HepG2 (cell line): ENCODE measurements around the gene DLG2. TPM values are rescaled to one million over a fixed set of nuclear protein-coding genes. Genes with fewer than 3 reads are reported as not detected.

Source experiments
- ATAC-seq: fragments of 200-7000 bp; cut with Tn5 transposase; 3 replicates; pipeline ENCODE4 v1.9.1; 2020; ENCODE audit warnings: mild to moderate bottlenecking, moderate library complexity
- BruUV-seq: library from RNA; stranded (reverse); fragments of 400-500 nt; replicated peaks from 2 replicates; lab custom pipeline; 2021; lab: Mats Ljungman, UMichigan
- CTCF ChIA-PET: fragments of 300-600 bp; formaldehyde crosslinking; extraction: SDS; loops from one replicate; lab custom pipeline; 2021; ENCODE audit warnings: low total read pairs, inconsistent platforms, low intra/inter-chr PET ratio; lab: Yijun Ruan, JAX
- POLR2A ChIA-PET: fragments of 350-600 bp; sonication (Branson Sonifier 250); formaldehyde crosslinking; loops from one replicate; lab custom pipeline; 2020; ENCODE audit warnings: antibody characterized with exemption, inconsistent platforms; lab: Yijun Ruan, JAX
- DNase-seq: peaks from one replicate; pipeline ENCODE4 v3.0.0-alpha.2; 2015; ENCODE audit warnings: low spot score
- FAIRE-seq: peaks from 3 replicates; lab custom pipeline; 2011; peaks lifted over from hg19 to GRCh38; lab: Jason Lieb, UNC
- H2AFZ ChIP-seq: one replicate; pipeline ENCODE4 v1.6.1; 2011; ENCODE audit warnings: low read length, inconsistent platforms
- H3K27ac ChIP-seq: fragments of 300-600 bp; 3 replicates; pipeline ENCODE4 v1.8.0; 2011; ENCODE audit warnings: mixed run types, mild to moderate bottlenecking, mixed read lengths, low read length, inconsistent platforms; ENCODE audit not compliant: insufficient read depth; ENCODE audit errors: extremely low read length
- H3K27me3 ChIP-seq, 2 experiments: fragments of 200-600 bp in 1 of 2; 2 replicates in 1 of 2; 3 replicates in 1 of 2; pipeline versions ENCODE4 v1.6.0 to v1.8.0; 2011; ENCODE audit warnings: low read length in 2 of 2, mild to moderate bottlenecking in 2 of 2, moderate library complexity in 2 of 2, inconsistent platforms in 1 of 2; ENCODE audit not compliant: insufficient read depth in 2 of 2, control insufficient read depth in 1 of 2
- H3K36me3 ChIP-seq, 2 experiments: fragments of 200-600 bp in 1 of 2; replicated peaks in 1 of 2; 2 replicates in 1 of 2; 3 replicates in 1 of 2; pipeline versions ENCODE4 v1.5.1 to v1.8.0; 2011; ENCODE audit warnings: low read length in 2 of 2, inconsistent platforms in 1 of 2; ENCODE audit not compliant: insufficient read depth in 2 of 2, control insufficient read depth in 1 of 2
- H3K4me1 ChIP-seq: 2 replicates; pipeline ENCODE4 v1.5.1; 2012; ENCODE audit warnings: low read length, inconsistent platforms; ENCODE audit not compliant: insufficient read depth
- H3K4me2 ChIP-seq: 2 replicates; pipeline ENCODE4 v1.6.0; 2011; ENCODE audit warnings: low read depth, low read length, inconsistent platforms
- H3K4me3 ChIP-seq, 3 experiments: fragments of 200-600 bp in 1 of 3; sonication (generic), shearing (Covaris generic) in 1 of 3; replicated peaks in 1 of 3; 2 replicates each; pipeline ENCODE4 v1.5.1; 2011 to 2016; ENCODE audit warnings: low read length in 3 of 3, inconsistent platforms in 2 of 3, low read depth in 2 of 3, mild to moderate bottlenecking in 2 of 3, control low read depth in 1 of 3, mixed read lengths in 1 of 3; ENCODE audit not compliant: insufficient read depth in 1 of 3
- H3K79me2 ChIP-seq: one replicate; pipeline ENCODE4 v1.6.1; 2011; ENCODE audit warnings: low read length, inconsistent platforms; ENCODE audit not compliant: insufficient read depth
- H3K9ac ChIP-seq: 2 replicates; pipeline ENCODE4 v1.6.0; 2011; ENCODE audit warnings: mild to moderate bottlenecking, low read depth, low read length, inconsistent platforms; ENCODE audit not compliant: insufficient read depth
- H3K9me3 ChIP-seq: 2 replicates; pipeline ENCODE4 v1.5.1; 2012; ENCODE audit warnings: mild to moderate bottlenecking, low read length
- H4K20me1 ChIP-seq: 2 replicates; pipeline ENCODE4 v1.6.0; 2011; ENCODE audit warnings: inconsistent platforms, mild to moderate bottlenecking, low read length, moderate library complexity; ENCODE audit not compliant: insufficient read depth
- ATAD3A ChIP-seq: sonication (generic); formaldehyde crosslinking; IDR thresholded peaks from 2 replicates; pipeline ENCODE4 v1.4.0; 2020; ENCODE audit warnings: missing genetic modification reagents
- NAIF1 ChIP-seq: sonication (generic); formaldehyde crosslinking; IDR thresholded peaks from 2 replicates; pipeline ENCODE4 v1.5.0; 2020; ENCODE audit warnings: mild to moderate bottlenecking, missing genetic modification reagents, borderline replicate concordance
- NFYB ChIP-seq: sonication (generic); formaldehyde crosslinking; IDR thresholded peaks from 2 replicates; pipeline ENCODE4 v1.4.0; 2020; ENCODE audit warnings: missing genetic modification reagents
- RFX5 ChIP-seq: IDR thresholded peaks from 2 replicates; pipeline ENCODE4 v1.6.1; 2011; ENCODE audit warnings: low read depth, low read length, improper control_type of control experiment
- SOX5 ChIP-seq: IDR thresholded peaks from 2 replicates; pipeline ENCODE4 v1.6.1; 2016; ENCODE audit warnings: borderline replicate concordance
- ZNF335 ChIP-seq: sonication (generic); formaldehyde crosslinking; IDR thresholded peaks from 2 replicates; pipeline ENCODE4 v1.4.0; 2020; ENCODE audit warnings: missing genetic modification reagents
- ZNF337 ChIP-seq: sonication (generic); formaldehyde crosslinking; IDR thresholded peaks from 2 replicates; pipeline ENCODE4 v1.5.1; 2020; ENCODE audit warnings: missing genetic modification reagents, low read depth, mild to moderate bottlenecking, borderline replicate concordance
- ZNF660 ChIP-seq: sonication (generic); formaldehyde crosslinking; IDR thresholded peaks from 2 replicates; pipeline ENCODE4 v1.5.1; 2020; ENCODE audit warnings: mild to moderate bottlenecking, low read depth, missing genetic modification reagents, borderline replicate concordance
- ZNF850 ChIP-seq: sonication (generic); formaldehyde crosslinking; conservative IDR thresholded peaks from 2 replicates; pipeline ENCODE4 v1.9.0; 2021; ENCODE audit warnings: mild to moderate bottlenecking, missing genetic modification reagents
- WGBS: methylation state at CpG from one replicate; pipeline ENCODE4 v1.1.6; 2017; ENCODE audit warnings: low lambda C conversion rate; 5-methylcytosine and 5-hydroxymethylcytosine counted together
- in situ Hi-C: cut with HindIII; loops from 2 replicates; pipeline ENCODE4 v1.10.0; 2017; ENCODE audit warnings: low pct_unique_long_range_greater_than_20kb; ENCODE audit not compliant: extremely low pct_ligation_motif_present
- intact Hi-C: fragments of 100-400 bp; cut with micrococcal nuclease; formaldehyde crosslinking; loops from one replicate; pipeline ENCODE4 v1.10.0; 2022; ENCODE audit not compliant: unreplicated experiment
- polyA plus RNA-seq, 8 experiments: library from polyadenylated mRNA; depleted of rRNA in 3 of 8; stranded (reverse) in 7 of 8; unstranded in 1 of 8; fragments of >200 nt; fragmentation: Illumina TruSeq in 4 of 8; extraction: Trizol in 4 of 8; gene quantifications; 2 replicates each; pipeline versions ENCODE4 v1.2.1 to v1.2.3, GENCODE V29; 2011 to 2016; ENCODE audit warnings: low read depth in 4 of 8, missing spikeins in 1 of 8, mixed read lengths in 1 of 8; ENCODE audit not compliant: insufficient read depth in 1 of 8
- total RNA-seq, 5 experiments: library from RNA; depleted of rRNA; stranded (reverse); fragments of >200 nt; fragmentation: Illumina TruSeq; extraction: Trizol; gene quantifications; 2 replicates each; pipeline ENCODE4 v1.2.3, GENCODE V29; 2016; ENCODE audit warnings: low read depth in 1 of 5
- TF ChIP-seq, protein P1 (sequence below): sonication (generic); formaldehyde crosslinking; IDR thresholded peaks from 2 replicates; pipeline ENCODE4 v1.4.0; 2020; ENCODE audit warnings: missing genetic modification reagents

Gene DLG2
- total and polyA plus RNA-seq, 2 of the 13 experiments (the other 11 are each of a cell fraction or from before 2014, with no cell fraction given) = 0.46 to 1.0 TPM

DNA sequence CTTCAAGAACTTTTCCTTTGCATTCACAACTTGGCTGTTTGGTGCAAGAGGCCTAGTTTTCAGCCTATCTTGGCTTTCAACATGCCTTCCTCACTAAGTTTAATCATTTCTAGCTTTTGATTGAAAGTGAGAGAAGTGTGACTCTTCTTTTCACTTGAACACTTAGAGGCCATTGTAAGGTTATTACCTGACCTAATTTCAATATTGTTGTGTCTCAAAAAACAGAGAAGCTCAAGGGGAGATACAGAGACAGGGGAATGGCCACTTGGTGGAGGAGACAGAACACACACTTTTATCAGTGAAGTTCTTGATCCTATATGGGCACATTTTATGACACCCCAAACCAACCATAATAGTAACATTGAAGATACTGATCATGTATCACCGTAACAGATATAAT is 532.3 kb downstream of the DLG2 start (continued):
- no peak for TF ChIP-seq NAIF1 (CRISPR knock-in tag)
- no peak for TF ChIP-seq NFYB (CRISPR knock-in tag)
- TF ChIP-seq ZNF660 = no peak

DNA sequence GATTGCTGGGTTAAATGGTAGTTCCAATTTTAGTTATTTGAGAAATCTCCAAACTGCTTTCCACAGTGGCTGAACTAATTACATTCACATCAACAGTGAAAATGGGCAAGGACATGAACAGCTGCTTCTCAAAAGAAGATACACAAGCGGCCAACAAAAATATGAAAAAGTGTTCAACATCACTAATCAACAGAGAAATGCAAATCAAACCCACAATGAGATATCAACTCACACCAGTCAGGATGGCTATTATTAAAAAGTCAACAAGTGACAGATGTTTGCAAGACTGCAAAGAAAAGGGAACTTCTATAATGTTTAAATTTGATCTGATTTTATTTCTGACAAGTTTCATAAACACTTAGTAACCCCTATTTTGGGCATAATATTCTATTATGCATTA is 537.5 kb downstream of the DLG2 start:
- no peak overlapping the region for H3K4me3 ChIP-seq
- no peak overlapping the region for H3K9ac ChIP-seq
- no peak for TF ChIP-seq ZNF337 (CRISPR knock-in tag)
- no peaks in the 10 kb centered on the region for H3K36me3 ChIP-seq
- H3K9me3 ChIP-seq = 0 out of 2 replicates have a peak, but pooled peaks cover 4% of the 10 kb centered on the region
- intact Hi-C loops = no loop called here
- CTCF ChIA-PET = no interaction called here
- in situ Hi-C loops = no loop called here
- H4K20me1 ChIP-seq = no peaks in the 10 kb centered on the region
- no TSS peak for BruUV-seq
- H3K4me1 ChIP-seq = no peaks in the 10 kb centered on the region
- WGBS = 0% methylated on average over 1 of the region's 1 CpG
- FAIRE-seq = no peak
- no peaks in the 10 kb centered on the region for H3K27me3 ChIP-seq
- DNase-seq = no peak
- H3K79me2 ChIP-seq = no peaks in the 10 kb centered on the region
- POLR2A ChIA-PET = no interaction called here
- no peak for ATAC-seq
- H2AFZ ChIP-seq = no peak overlapping the region
- no peak overlapping the region for H3K4me2 ChIP-seq
- H3K27ac ChIP-seq = no peak overlapping the region

DNA sequence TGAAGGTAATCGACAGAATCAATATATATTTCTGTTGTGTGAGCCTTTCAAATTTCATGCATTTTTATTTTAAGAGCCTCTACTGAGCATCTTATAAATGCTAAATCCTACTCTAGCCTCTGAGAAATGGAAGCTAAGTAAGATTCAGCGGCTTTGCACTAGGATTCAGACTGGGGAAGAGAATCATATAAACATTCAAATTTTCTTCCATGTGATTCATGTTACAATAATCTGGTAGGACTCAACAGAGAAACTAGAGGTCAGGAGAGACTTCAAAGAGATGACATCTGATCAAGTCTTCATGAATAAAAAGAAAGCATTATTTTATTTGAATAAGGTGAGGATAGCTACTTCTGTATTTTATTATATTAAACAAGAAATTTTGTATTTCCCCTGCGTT is 538.9 kb downstream of the DLG2 start:
- no peak for ATAC-seq
- no peaks in the 10 kb centered on the region for H3K79me2 ChIP-seq
- H2AFZ ChIP-seq = no peak overlapping the region
- ChIA-PET POLR2A (no interaction called here), CTCF (no interaction called here)
- BruUV-seq = no TSS peak
- intact Hi-C loops = no loop called here
- WGBS = 11% methylated on average over 3 of the region's 3 CpGs
- DNase-seq = no peak
- peaks cover 6% of the 10 kb centered on the region; the same call in 1 of the 2 replicates for H3K9me3 ChIP-seq
- no peak for FAIRE-seq
- no peak overlapping the region for H3K9ac ChIP-seq
- H4K20me1 ChIP-seq = no peaks in the 10 kb centered on the region
- H3K36me3 ChIP-seq = no peaks in the 10 kb centered on the region
- no peaks in the 10 kb centered on the region for H3K4me1 ChIP-seq
- H3K4me3 ChIP-seq = no peak overlapping the region
- no peak overlapping the region for H3K4me2 ChIP-seq
- H3K27ac ChIP-seq = no peak overlapping the region
- no peaks in the 10 kb centered on the region for H3K27me3 ChIP-seq
- in situ Hi-C loops = no loop called here
- TF ChIP-seq, protein P1, sequence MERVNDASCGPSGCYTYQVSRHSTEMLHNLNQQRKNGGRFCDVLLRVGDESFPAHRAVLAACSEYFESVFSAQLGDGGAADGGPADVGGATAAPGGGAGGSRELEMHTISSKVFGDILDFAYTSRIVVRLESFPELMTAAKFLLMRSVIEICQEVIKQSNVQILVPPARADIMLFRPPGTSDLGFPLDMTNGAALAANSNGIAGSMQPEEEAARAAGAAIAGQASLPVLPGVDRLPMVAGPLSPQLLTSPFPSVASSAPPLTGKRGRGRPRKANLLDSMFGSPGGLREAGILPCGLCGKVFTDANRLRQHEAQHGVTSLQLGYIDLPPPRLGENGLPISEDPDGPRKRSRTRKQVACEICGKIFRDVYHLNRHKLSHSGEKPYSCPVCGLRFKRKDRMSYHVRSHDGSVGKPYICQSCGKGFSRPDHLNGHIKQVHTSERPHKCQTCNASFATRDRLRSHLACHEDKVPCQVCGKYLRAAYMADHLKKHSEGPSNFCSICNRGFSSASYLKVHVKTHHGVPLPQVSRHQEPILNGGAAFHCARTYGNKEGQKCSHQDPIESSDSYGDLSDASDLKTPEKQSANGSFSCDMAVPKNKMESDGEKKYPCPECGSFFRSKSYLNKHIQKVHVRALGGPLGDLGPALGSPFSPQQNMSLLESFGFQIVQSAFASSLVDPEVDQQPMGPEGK (CRISPR knock-in tag) = no peak
- TF ChIP-seq RFX5 (no peak), SOX5 (CRISPR knock-in tag) (no peak), ATAD3A (CRISPR knock-in tag) (no peak), ZNF850 (CRISPR knock-in tag) (no peak), ZNF335 (CRISPR knock-in tag) (no peak)
